Neutrophil (primary cell): Measurements from ENCODE around the gene CAMK2N1.

Experiments
- H3K27ac ChIP-seq: fragments of 200-600 bp; sonication (generic); 2 replicates; pipeline ENCODE4 v1.5.1; 2016; ENCODE audit warnings: mild to moderate bottlenecking, moderate library complexity
- H3K27me3 ChIP-seq: fragments of 200-600 bp; sonication (generic); 2 replicates; pipeline ENCODE4 v1.6.0; 2016; ENCODE audit warnings: mild to moderate bottlenecking
- H3K36me3 ChIP-seq: fragments of 200-600 bp; sonication (generic); 2 replicates; pipeline ENCODE4 v1.5.1; 2017
- H3K4me1 ChIP-seq, 2 experiments: fragments of 200-600 bp in 1 of 2; sonication (generic) in 1 of 2; 1 replicate in 1 of 2; 2 replicates in 1 of 2; pipeline versions ENCODE4 v1.5.1 to v1.6.1; 2013 to 2016; ENCODE audit warnings: low read depth in 1 of 2, low read length in 1 of 2, mild to moderate bottlenecking in 1 of 2, moderate library complexity in 1 of 2; ENCODE audit not compliant: control insufficient read depth in 1 of 2, insufficient read depth in 1 of 2
- H3K4me3 ChIP-seq, 2 experiments: fragments of 200-600 bp in 1 of 2; sonication (generic) in 1 of 2; 1 replicate in 1 of 2; 2 replicates in 1 of 2; pipeline ENCODE4 v1.5.1; 2013 to 2016; ENCODE audit warnings: low read depth in 1 of 2, low read length in 1 of 2, mild to moderate bottlenecking in 1 of 2, moderate library complexity in 1 of 2
- H3K9me3 ChIP-seq: fragments of 200-600 bp; sonication (generic); 2 replicates; pipeline ENCODE4 v1.5.1; 2016
- TF ChIP-seq, protein P1 (sequence below): fragments of 200-600 bp; sonication (generic); IDR thresholded peaks from 2 replicates; pipeline ENCODE4 v1.5.1; 2016; ENCODE audit warnings: antibody characterized with exemption

CAMK2N1 gene

DNA sequence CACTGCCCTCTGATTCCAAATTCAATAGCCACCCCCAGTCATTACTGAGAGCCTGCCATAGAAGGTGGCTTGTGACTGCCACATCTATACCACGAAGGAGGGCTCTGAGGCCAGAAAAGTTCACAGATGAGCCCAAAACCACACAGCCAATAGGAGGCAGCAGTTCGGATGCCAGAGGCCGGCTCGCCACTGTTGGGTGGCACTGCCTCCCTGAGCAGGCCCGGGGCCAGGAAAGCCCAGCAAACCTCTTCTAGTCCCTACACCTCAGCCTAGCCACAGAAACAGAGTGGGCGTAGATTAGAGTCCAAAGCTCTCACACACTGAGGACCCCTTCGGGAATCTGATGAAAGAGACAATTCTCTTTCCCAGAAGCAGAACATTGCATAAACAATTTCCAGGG lies 5.9 kb upstream of the CAMK2N1 start:
- TF ChIP-seq, protein P1, sequence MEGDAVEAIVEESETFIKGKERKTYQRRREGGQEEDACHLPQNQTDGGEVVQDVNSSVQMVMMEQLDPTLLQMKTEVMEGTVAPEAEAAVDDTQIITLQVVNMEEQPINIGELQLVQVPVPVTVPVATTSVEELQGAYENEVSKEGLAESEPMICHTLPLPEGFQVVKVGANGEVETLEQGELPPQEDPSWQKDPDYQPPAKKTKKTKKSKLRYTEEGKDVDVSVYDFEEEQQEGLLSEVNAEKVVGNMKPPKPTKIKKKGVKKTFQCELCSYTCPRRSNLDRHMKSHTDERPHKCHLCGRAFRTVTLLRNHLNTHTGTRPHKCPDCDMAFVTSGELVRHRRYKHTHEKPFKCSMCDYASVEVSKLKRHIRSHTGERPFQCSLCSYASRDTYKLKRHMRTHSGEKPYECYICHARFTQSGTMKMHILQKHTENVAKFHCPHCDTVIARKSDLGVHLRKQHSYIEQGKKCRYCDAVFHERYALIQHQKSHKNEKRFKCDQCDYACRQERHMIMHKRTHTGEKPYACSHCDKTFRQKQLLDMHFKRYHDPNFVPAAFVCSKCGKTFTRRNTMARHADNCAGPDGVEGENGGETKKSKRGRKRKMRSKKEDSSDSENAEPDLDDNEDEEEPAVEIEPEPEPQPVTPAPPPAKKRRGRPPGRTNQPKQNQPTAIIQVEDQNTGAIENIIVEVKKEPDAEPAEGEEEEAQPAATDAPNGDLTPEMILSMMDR = no peak
- no peak overlapping the region for H3K27ac ChIP-seq
- peaks cover under 1% of the 10 kb centered on the region for H3K36me3 ChIP-seq
- H3K27me3 ChIP-seq = peaks cover 87% of the 10 kb centered on the region
- peaks cover 14 to 15% of the 10 kb centered on the region in 2 experiments for H3K4me1 ChIP-seq
- no peaks in the 10 kb centered on the region for H3K9me3 ChIP-seq
- H3K4me3 ChIP-seq = no peak overlapping the region

DNA sequence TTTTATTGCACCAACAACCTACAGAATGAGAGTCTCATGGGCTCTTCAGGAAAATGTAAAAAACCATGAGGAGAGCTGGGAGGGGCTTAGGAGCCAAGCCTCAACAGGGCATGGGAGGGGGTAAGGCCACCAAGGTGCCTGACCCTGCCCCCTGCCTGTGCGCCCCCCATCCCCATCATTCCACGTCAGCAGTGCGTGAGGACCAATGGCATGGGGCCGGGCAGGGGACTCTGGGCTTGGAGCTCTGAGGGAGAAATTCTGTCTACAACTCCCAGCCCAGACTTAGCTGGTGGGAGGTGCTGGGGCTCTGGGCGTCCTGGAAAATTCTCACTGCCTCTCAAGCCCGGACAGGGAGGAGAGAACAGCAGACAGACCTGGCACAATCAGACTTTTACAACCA lies 5.2 kb upstream of the CAMK2N1 start:
- H3K4me1 ChIP-seq = peaks cover 15 to 18% of the 10 kb centered on the region in 2 experiments
- H3K27me3 ChIP-seq = peaks cover 94% of the 10 kb centered on the region
- no peak overlapping the region for H3K27ac ChIP-seq
- H3K4me3 ChIP-seq = no peak overlapping the region
- TF ChIP-seq, protein P1 = no peak
- H3K36me3 ChIP-seq = no peaks in the 10 kb centered on the region
- no peaks in the 10 kb centered on the region for H3K9me3 ChIP-seq

DNA sequence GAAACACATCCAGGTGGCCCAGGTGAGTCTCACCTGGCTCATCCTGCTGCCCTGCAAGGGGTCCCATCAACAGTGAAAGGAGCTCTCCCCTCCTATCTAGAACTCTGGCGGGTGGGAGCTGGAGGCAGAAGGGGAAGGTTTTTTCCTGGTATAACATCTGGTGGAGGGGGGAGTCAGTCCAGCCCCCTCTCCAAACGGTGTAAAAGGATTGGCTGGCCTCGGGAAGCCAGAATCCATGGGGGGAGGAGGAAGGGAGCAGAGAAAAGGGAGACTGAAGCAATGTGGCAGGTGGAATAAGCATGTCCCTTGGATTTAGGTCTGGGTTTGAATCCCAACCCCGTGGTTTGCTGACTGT lies 1.2 kb upstream of the CAMK2N1 start:
- no peak overlapping the region for H3K27ac ChIP-seq
- H3K9me3 ChIP-seq = no peaks in the 10 kb centered on the region
- no peak overlapping the region for H3K4me3 ChIP-seq
- peaks cover 100% of the 10 kb centered on the region for H3K27me3 ChIP-seq
- TF ChIP-seq, protein P1 = no peak
- peaks cover 0 to 6% of the 10 kb centered on the region in 2 experiments for H3K4me1 ChIP-seq
- H3K36me3 ChIP-seq = no peaks in the 10 kb centered on the region

DNA sequence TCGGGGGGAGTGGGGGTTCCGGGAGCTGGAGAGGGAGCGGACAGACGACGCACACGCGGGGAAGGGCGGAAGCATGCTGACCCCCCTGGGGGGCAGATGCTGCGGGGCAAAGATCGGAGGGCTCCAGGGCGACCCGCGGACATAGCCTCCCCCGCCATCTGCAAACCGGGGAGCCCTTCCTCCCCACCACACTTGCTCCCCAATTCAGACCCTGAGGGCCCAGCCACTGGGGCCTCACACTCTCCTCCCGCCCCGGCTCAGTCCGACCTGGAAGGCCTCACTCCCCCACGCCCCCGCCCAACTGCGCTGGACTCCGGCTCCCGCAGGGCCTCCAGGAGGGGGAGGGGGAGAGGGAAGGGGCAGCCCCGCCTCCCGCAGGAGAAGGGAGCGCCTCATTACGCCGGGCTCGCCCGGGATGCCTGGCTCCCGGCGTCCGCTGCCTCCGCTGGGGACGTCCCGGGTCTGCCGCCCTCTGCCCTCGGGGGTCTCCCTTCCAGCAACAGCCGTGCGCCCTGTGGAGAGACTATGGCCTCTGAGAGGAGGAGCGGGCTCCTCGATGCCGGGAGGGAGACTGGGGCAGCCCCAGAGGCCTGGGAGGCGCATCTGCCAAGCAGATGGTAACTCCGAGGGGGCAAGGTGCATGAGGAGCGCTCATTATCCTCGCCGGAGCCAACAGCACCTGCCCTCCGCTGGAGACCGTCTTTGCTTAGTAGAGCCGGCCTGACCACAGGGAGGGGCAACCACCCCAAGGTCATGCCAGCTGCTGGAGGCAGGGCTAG lies 636 bp upstream of the CAMK2N1 start:
- Histone ChIP-seq H3K27me3 (peaks cover 100% of the 10 kb centered on the region), H3K4me3 (no peak overlapping the region), H3K36me3 (no peaks in the 10 kb centered on the region), H3K27ac (no peak overlapping the region), H3K9me3 (no peaks in the 10 kb centered on the region), H3K4me1 (peaks cover 0 to 6% of the 10 kb centered on the region in 2 experiments)
- TF ChIP-seq, protein P1 = no peak

DNA sequence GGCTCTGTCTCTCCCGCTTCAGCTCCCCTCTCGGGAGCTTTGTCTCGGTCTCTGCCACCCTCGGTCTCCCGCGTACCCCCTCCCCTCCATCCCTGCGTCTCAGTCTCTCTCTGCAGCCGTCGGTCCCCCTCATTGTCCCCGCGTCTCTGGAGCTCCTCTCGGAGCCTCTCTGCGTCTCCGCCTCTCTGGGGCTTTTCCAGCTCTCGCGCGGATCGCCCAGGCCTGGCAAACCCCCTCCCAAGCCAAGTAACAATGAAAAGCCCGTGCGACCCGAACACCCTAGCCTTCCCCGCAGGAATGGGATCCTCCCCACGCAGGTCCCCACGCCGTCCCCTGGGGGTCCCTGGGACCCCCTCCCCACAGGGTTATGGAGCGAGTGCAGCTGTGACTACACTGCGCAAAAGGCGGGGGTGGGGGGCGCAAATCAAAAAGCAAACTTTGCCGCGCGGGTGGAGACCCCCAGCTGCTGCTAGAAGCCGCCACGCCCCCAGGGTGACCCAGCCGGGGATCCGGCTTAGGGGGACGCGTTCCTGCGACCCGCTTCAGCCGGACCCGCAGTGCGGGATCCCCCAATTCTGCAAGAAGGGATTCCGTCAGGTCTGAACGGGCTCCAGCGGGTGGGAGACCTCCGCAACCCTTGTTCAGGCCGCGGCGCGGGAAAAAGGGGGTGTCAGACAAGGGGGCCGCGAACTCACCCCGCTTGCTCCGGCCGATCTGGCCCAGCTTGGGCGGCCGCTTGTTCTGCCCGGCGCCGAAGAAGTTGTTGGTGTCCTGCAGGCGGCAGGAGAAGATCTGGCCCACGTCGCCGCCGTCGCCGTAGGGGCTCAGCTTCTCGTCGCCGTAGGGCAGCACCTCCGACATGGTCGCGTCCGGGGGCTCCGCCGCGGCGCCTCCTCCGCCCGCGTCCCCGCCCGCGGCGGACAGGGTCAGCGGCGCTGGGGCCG lies 1.2 kb downstream of the CAMK2N1 start:
- no peaks in the 10 kb centered on the region for H3K36me3 ChIP-seq
- TF ChIP-seq, protein P1 = no peak
- H3K4me3 ChIP-seq = no peak overlapping the region
- H3K4me1 ChIP-seq = peaks cover 0 to 6% of the 10 kb centered on the region in 2 experiments
- peaks cover 100% of the 10 kb centered on the region for H3K27me3 ChIP-seq
- no peak overlapping the region for H3K27ac ChIP-seq
- H3K9me3 ChIP-seq = no peaks in the 10 kb centered on the region
